IMR-90 (cell line): Measurements from ENCODE around the gene MSANTD1.

Experiments used
- BHLHE40 ChIP-seq: fragments of 150-350 bp; IDR thresholded peaks from 2 replicates; pipeline ENCODE4 v1.6.1; 2016; ENCODE audit warnings: mild to moderate bottlenecking, low read depth, low read length
- CHD1 ChIP-seq: IDR thresholded peaks from 2 replicates; pipeline ENCODE4 v1.6.1; 2012; ENCODE audit warnings: low read depth, low read length, improper control_type of control experiment
- CTCF ChIP-seq: conservative IDR thresholded peaks from 2 replicates; pipeline ENCODE4 v1.5.1; 2012; ENCODE audit warnings: mild to moderate bottlenecking, low read depth, low read length, improper control_type of control experiment
- FOS ChIP-seq: fragments of 150-350 bp; IDR thresholded peaks from 2 replicates; pipeline ENCODE4 v1.6.1; 2016; ENCODE audit warnings: low read depth, low read length
- MAZ ChIP-seq: IDR thresholded peaks from 2 replicates; pipeline ENCODE4 v1.6.1; 2012; ENCODE audit warnings: low read depth, mild to moderate bottlenecking, low read length, improper control_type of control experiment, moderate library complexity, borderline replicate concordance
- MXI1 ChIP-seq: IDR thresholded peaks from 2 replicates; pipeline ENCODE4 v1.6.1; 2012; ENCODE audit warnings: low read depth, mild to moderate bottlenecking, low read length, moderate library complexity, borderline replicate concordance
- POLR2A ChIP-seq: IDR thresholded peaks from 2 replicates; pipeline ENCODE4 v1.6.1; 2012; ENCODE audit warnings: mild to moderate bottlenecking, low read depth, low read length
- RAD21 ChIP-seq: IDR thresholded peaks from 2 replicates; pipeline ENCODE4 v1.6.1; 2012; ENCODE audit warnings: low read length, improper control_type of control experiment
- RCOR1 ChIP-seq: IDR thresholded peaks from 2 replicates; pipeline ENCODE4 v1.6.1; 2012; ENCODE audit warnings: mild to moderate bottlenecking, low read length, improper control_type of control experiment; ENCODE audit not compliant: insufficient replicate concordance
- RFX5 ChIP-seq: IDR thresholded peaks from 2 replicates; pipeline ENCODE4 v1.8.0; 2012; ENCODE audit warnings: low read depth, mild to moderate bottlenecking, low read length, moderate library complexity
- SMC3 ChIP-seq: fragments of 150-350 bp; IDR thresholded peaks from 2 replicates; pipeline ENCODE4 v1.6.1; 2016; ENCODE audit warnings: low read depth, mild to moderate bottlenecking, antibody characterized with exemption, low read length, moderate library complexity
- TF ChIP-seq, protein P1 (sequence below): fragments of 150-350 bp; IDR thresholded peaks from 2 replicates; pipeline ENCODE4 v1.6.1; 2017; ENCODE audit warnings: mild to moderate bottlenecking, antibody characterized with exemption, low read length, low read depth

GRCh38 chr4:3227878-3228675 lies 20.9 kb upstream of the MSANTD1 start:
- TF ChIP-seq CTCF (no peak), RAD21 (no peak), SMC3 (no peak), POLR2A (no peak), CHD1 (no peak), MAZ (no peak), BHLHE40 (no peak), MXI1 (no peak), FOS (no peak), RCOR1 (no peak), RFX5 (no peak)
- TF ChIP-seq, protein P1, sequence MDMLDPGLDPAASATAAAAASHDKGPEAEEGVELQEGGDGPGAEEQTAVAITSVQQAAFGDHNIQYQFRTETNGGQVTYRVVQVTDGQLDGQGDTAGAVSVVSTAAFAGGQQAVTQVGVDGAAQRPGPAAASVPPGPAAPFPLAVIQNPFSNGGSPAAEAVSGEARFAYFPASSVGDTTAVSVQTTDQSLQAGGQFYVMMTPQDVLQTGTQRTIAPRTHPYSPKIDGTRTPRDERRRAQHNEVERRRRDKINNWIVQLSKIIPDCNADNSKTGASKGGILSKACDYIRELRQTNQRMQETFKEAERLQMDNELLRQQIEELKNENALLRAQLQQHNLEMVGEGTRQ = no peak
